ENCODE data around the gene RECK. TPM values are rescaled to one million over a fixed set of nuclear protein-coding genes. Genes with fewer than 3 reads are reported as not detected.

RECK gene
- total RNA-seq, 1 experiment from 2014 or later = 10.3 TPM

DNA sequence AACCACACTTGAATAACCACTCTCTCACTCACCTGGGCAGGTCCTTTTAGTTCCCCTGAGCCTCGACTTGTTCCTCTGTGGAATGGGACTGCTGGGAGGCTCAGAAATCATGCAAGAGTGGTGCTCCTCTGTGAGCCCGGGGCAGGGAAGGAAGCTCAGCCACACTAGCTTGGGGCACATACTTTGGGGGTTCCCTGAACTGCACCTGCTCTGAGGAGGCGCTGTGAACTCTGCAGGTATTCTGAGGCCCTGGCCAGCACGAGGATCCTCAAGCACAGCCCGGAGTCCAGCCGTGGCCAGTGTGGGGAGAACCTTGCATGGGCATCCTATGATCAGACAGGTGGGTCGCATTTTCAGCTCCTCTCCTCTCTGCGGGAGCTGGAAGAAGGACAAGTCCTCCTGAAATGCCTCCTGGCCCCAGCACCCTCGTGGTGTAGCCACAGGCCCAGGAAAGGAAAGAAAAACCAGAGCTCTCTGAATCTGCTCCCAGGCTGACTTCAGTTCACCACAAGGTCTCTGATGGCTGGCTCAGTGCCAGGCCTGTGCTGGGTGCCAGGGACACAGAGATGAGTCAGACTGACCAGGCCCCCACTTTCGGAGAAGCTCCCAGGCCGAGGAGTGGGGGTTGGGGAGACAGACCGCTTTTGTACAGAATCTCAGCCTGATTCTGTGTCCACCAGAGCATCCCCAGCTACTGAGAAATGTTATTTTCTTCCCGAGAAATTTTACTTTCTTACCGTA lies 111.8 kb downstream of the RECK start:
- Mint-ChIP-seq H3K36me3 (ENCODE audit: insufficient read depth in 1 of 3, low read depth in 3 of 3) (peaks cover 13 to 19% (median 16%) of the 10 kb centered on the region in 3 experiments; a peak in 6 of 7 replicates), H3K4me3 (no peak overlapping the region), H3K27me3 (ENCODE audit: low read depth) (peaks cover 16% of the 10 kb centered on the region), H3K9me3 (peaks cover 12 to 13% of the 10 kb centered on the region in 2 experiments), H3K27ac (no peak overlapping the region), H3K4me1 (0 out of 4 replicates have a peak, but pooled peaks cover 0 to 3% of the 10 kb centered on the region in 2 experiments)
- Histone ChIP-seq H2BK120ac (ENCODE audit: low read depth, low read length, poor library complexity, severe bottlenecking) (no peak overlapping the region), H4K20me1 (ENCODE audit: control insufficient read depth, insufficient read depth, insufficient read length) (no peaks in the 10 kb centered on the region), H3K23ac (ENCODE audit: insufficient read length, low read depth, low read length) (no peak overlapping the region), H3K9ac (ENCODE audit: extremely low read depth, insufficient read length, low read length) (no peak overlapping the region), H4K8ac (replicated peaks; ENCODE audit: insufficient read length, low read depth, low read length) (no peak overlapping the region), H3K56ac (ENCODE audit: insufficient read length, low read depth, low read length) (no peak overlapping the region), H3K4ac (ENCODE audit: low read depth, low read length) (no peak overlapping the region), H4K91ac (ENCODE audit: insufficient read length, low read depth, low read length) (no peak overlapping the region), H3K27me3 (ENCODE audit: insufficient read depth, low read length) (no peaks in the 10 kb centered on the region), H2BK15ac (ENCODE audit: low read depth, low read length) (no peak overlapping the region), H3K4me1 (ENCODE audit: insufficient read depth, low read length) (peaks cover 3% of the 10 kb centered on the region; the same call in 1 of the 2 replicates), H3K79me2 (ENCODE audit: insufficient read depth, low read length) (no peaks in the 10 kb centered on the region), H3K14ac (ENCODE audit: insufficient read depth, low read length) (no peak overlapping the region), H3K23me2 (ENCODE audit: insufficient read length, low read depth, low read length, poor library complexity, severe bottlenecking) (no peaks in the 10 kb centered on the region), H3K79me1 (ENCODE audit: insufficient read depth, low read depth, low read length, poor library complexity, severe bottlenecking) (no peaks in the 10 kb centered on the region), H3K18ac (ENCODE audit: insufficient read length, low read depth, low read length) (no peak overlapping the region), H3K27ac (ENCODE audit: insufficient read length, low read depth, low read length) (no peak overlapping the region), H3K9me3 (ENCODE audit: control insufficient read depth, low read depth, low read length) (no peaks in the 10 kb centered on the region), H2BK20ac (ENCODE audit: low read depth, low read length, poor library complexity, severe bottlenecking) (no peak overlapping the region), H2BK5ac (ENCODE audit: insufficient read length, low read length) (no peak overlapping the region), H4K5ac (ENCODE audit: insufficient read length, low read depth, low read length) (no peak overlapping the region), H3T11ph (ENCODE audit: low read length) (no peak overlapping the region), H2AFZ (ENCODE audit: low read length) (no peak overlapping the region), H3K4me2 (ENCODE audit: insufficient read depth, insufficient read length, low read length) (no peak overlapping the region), H2BK12ac (ENCODE audit: insufficient read length, low read depth, low read length) (no peak overlapping the region), H2AK5ac (ENCODE audit: insufficient read length, low read length) (no peak overlapping the region)
- DNase-seq = no peak
- TF ChIP-seq CTCF (conservative IDR thresholded peaks at IDR 0.05) = no peak
- WGBS (ENCODE audit: extremely low coverage, insufficient read length, low lambda C conversion rate) = no CpG with 5 or more reads among the region's 14 CpGs

All from H9 (cell line).